ENCODE data around the gene IFNGR1. TPM values are rescaled to one million over a fixed set of nuclear protein-coding genes. Genes with fewer than 3 reads are reported as not detected.

Gene IFNGR1
- total and polyA plus RNA-seq, 2 of the 13 experiments (the other 11 are each of a cell fraction or from before 2014, with no cell fraction given): 82.8 to 87.8 TPM

- in situ Hi-C loops (cut with HindIII; ENCODE audit: extremely low pct_ligation_motif_present, low pct_unique_long_range_greater_than_20kb): no loop called here
- no peak overlapping the region for H3K27ac ChIP-seq (ENCODE audit: extremely low read length, insufficient read depth, low read length)
- no peaks in the 10 kb centered on the region for H3K9me3 ChIP-seq (ENCODE audit: low read length)
- no peak overlapping the region for H2AFZ ChIP-seq (ENCODE audit: low read length)
- no peaks in the 10 kb centered on the region for H3K4me1 ChIP-seq (ENCODE audit: insufficient read depth, low read length)
- POLR2A ChIA-PET: no interaction called here
- intact Hi-C loops (cut with micrococcal nuclease; ENCODE audit: unreplicated experiment): loop anchor here (5.0 kb wide), 1 partner anchor 42 kb away; no protein-coding TSS in a partner anchor
- CTCF ChIA-PET (ENCODE audit: low intra/inter-chr PET ratio, low total read pairs): no interaction called here
- no peak overlapping the region for H3K4me3 ChIP-seq (replicated peaks in 1 of 3; ENCODE audit: insufficient read depth in 1 of 3, low read depth in 2 of 3, low read length in 3 of 3)
- FAIRE-seq: no peak
- 95% methylated on average over 4 of the region's 4 CpGs for WGBS (ENCODE audit: low lambda C conversion rate)
- no peak overlapping the region for H3K9ac ChIP-seq (ENCODE audit: insufficient read depth, low read depth, low read length)
- H3K79me2 ChIP-seq (ENCODE audit: insufficient read depth, low read length): no peaks in the 10 kb centered on the region
- H4K20me1 ChIP-seq (ENCODE audit: insufficient read depth, low read length): no peaks in the 10 kb centered on the region
- H3K36me3 ChIP-seq (replicated peaks in 1 of 2; ENCODE audit: control insufficient read depth in 1 of 2, insufficient read depth in 2 of 2, low read length in 2 of 2): peaks cover 19 to 62% of the 10 kb centered on the region in 2 experiments
- no peak for DNase-seq (ENCODE audit: low spot score)
- no peak for TF ChIP-seq ZNF18 (CRISPR knock-in tag; IDR thresholded peaks at IDR 0.05; ENCODE audit: insufficient replicate concordance)
- no TSS peak for BruUV-seq (replicated peaks)
- H3K27me3 ChIP-seq (ENCODE audit: control insufficient read depth in 1 of 2, insufficient read depth in 2 of 2, low read length in 2 of 2): no peaks in the 10 kb centered on the region
- no peak for ATAC-seq
- H3K4me2 ChIP-seq (ENCODE audit: low read depth, low read length): no peak overlapping the region
Observed at GRCh38 chr6:137200288-137200687, 18.9 kb downstream of the IFNGR1 start.

GRCh38 chr6:137197684-137198645 is 21.2 kb downstream of the IFNGR1 start:
- ChIA-PET POLR2A (no interaction called here), CTCF (ENCODE audit: low intra/inter-chr PET ratio, low total read pairs) (no interaction called here)
- Histone ChIP-seq H3K79me2 (ENCODE audit: insufficient read depth, low read length) (no peaks in the 10 kb centered on the region), H4K20me1 (ENCODE audit: insufficient read depth, low read length) (no peaks in the 10 kb centered on the region), H3K9me3 (ENCODE audit: low read length) (no peaks in the 10 kb centered on the region), H3K4me1 (ENCODE audit: insufficient read depth, low read length) (no peaks in the 10 kb centered on the region), H2AFZ (ENCODE audit: low read length) (no peak overlapping the region), H3K9ac (ENCODE audit: insufficient read depth, low read depth, low read length) (no peak overlapping the region), H3K36me3 (replicated peaks in 1 of 2; ENCODE audit: control insufficient read depth in 1 of 2, insufficient read depth in 2 of 2, low read length in 2 of 2) (peaks cover 10 to 41% of the 10 kb centered on the region in 2 experiments), H3K27ac (ENCODE audit: extremely low read length, insufficient read depth, low read length) (no peak overlapping the region), H3K27me3 (ENCODE audit: control insufficient read depth in 1 of 2, insufficient read depth in 2 of 2, low read length in 2 of 2) (no peaks in the 10 kb centered on the region), H3K4me2 (ENCODE audit: low read depth, low read length) (no peak overlapping the region), H3K4me3 (replicated peaks in 1 of 3; ENCODE audit: insufficient read depth in 1 of 3, low read depth in 2 of 3, low read length in 3 of 3) (no peak overlapping the region)
- in situ Hi-C loops (cut with HindIII; ENCODE audit: extremely low pct_ligation_motif_present, low pct_unique_long_range_greater_than_20kb) (no loop called here), intact Hi-C loops (cut with micrococcal nuclease; ENCODE audit: unreplicated experiment) (no loop called here)
- WGBS (ENCODE audit: low lambda C conversion rate): 98% methylated on average over 11 of the region's 11 CpGs
- FAIRE-seq (no peak), DNase-seq (ENCODE audit: low spot score) (no peak), ATAC-seq (no peak)
- TSS peak; percentile 22 for BruUV-seq (replicated peaks)
- TF ChIP-seq ZNF672 (CRISPR knock-in tag; IDR thresholded peaks at IDR 0.05) (no peak), NR1H2 (CRISPR knock-in tag; IDR thresholded peaks at IDR 0.05; ENCODE audit: borderline replicate concordance, low read depth) (no peak)

Data from HepG2 (cell line).